OCI-LY1 (cell line): Measurements from ENCODE around the gene SHROOM2.

ENCODE experiments used
- H2AFZ ChIP-seq: fragments of 200-600 bp; sonication (generic), shearing (Covaris generic); 2 replicates; pipeline ENCODE4 v1.6.0; 2014; ENCODE audit warnings: antibody characterized with exemption, mild to moderate bottlenecking, low read length
- H3F3A ChIP-seq: fragments of 200-600 bp; sonication (generic), shearing (Covaris generic); 2 replicates; pipeline ENCODE4 v1.6.0; 2014; ENCODE audit warnings: mild to moderate bottlenecking, antibody characterized with exemption, low read length, moderate library complexity; ENCODE audit not compliant: insufficient read depth
- H3K27ac ChIP-seq: fragments of 200-600 bp; sonication (generic); 2 replicates; pipeline ENCODE4 v1.5.1; 2014; ENCODE audit warnings: low read length, mixed run types, mild to moderate bottlenecking, low read depth; ENCODE audit not compliant: poor library complexity, severe bottlenecking
- H3K27me3 ChIP-seq: fragments of 200-600 bp; sonication (generic); 2 replicates; pipeline ENCODE4 v1.6.0; 2014; ENCODE audit warnings: antibody characterized with exemption, mild to moderate bottlenecking, low read length, moderate library complexity; ENCODE audit not compliant: insufficient read depth
- H3K36me3 ChIP-seq: fragments of 200-600 bp; sonication (generic); 2 replicates; pipeline ENCODE4 v1.6.1; 2014; ENCODE audit warnings: mild to moderate bottlenecking, antibody characterized with exemption, low read length, moderate library complexity, mixed read lengths; ENCODE audit not compliant: insufficient read depth
- H3K4me1 ChIP-seq: fragments of 200-600 bp; sonication (generic); 2 replicates; pipeline ENCODE4 v1.5.1; 2014; ENCODE audit warnings: mild to moderate bottlenecking, low read length, moderate library complexity; ENCODE audit not compliant: insufficient read depth, severe bottlenecking
- H3K4me2 ChIP-seq: fragments of 200-600 bp; sonication (generic), shearing (Covaris generic); 2 replicates; pipeline ENCODE4 v1.6.1; 2014; ENCODE audit warnings: low read length
- H3K4me3 ChIP-seq: fragments of 200-600 bp; sonication (generic); 2 replicates; pipeline ENCODE4 v1.5.1; 2014; ENCODE audit warnings: low read length, low read depth, mild to moderate bottlenecking, mixed read lengths; ENCODE audit not compliant: poor library complexity, severe bottlenecking
- H3K79me2 ChIP-seq: fragments of 200-600 bp; shearing (Covaris generic); 2 replicates; pipeline ENCODE4 v1.6.1; 2016; ENCODE audit warnings: mixed run types, low read length, mixed read lengths; ENCODE audit not compliant: insufficient read depth
- H3K9ac ChIP-seq: fragments of 200-600 bp; sonication (generic), shearing (Covaris generic); 2 replicates; pipeline ENCODE4 v1.6.1; 2014; ENCODE audit warnings: mild to moderate bottlenecking, low read length, mixed read lengths
- H3K9me2 ChIP-seq: fragments of 200-600 bp; sonication (generic), shearing (Covaris generic); 2 replicates; pipeline ENCODE4 v1.6.1; 2014; ENCODE audit warnings: low read depth, mild to moderate bottlenecking, low read length, mixed read lengths
- H3K9me3 ChIP-seq: fragments of 200-600 bp; shearing (Covaris generic); 2 replicates; pipeline ENCODE4 v1.6.1; 2014; ENCODE audit warnings: low read length, mixed read lengths
- H4K20me1 ChIP-seq: fragments of 200-600 bp; sonication (generic), shearing (Covaris generic); 2 replicates; pipeline ENCODE4 v1.6.0; 2016; ENCODE audit warnings: mild to moderate bottlenecking, low read length; ENCODE audit not compliant: insufficient read depth
- CTCF ChIP-seq: fragments of 200-600 bp; sonication (generic), shearing (Covaris generic); IDR thresholded peaks from 2 replicates; pipeline ENCODE4 v1.5.1; 2017; ENCODE audit warnings: mild to moderate bottlenecking, antibody characterized with exemption, low read length, moderate library complexity, mixed read lengths
- EZH2 ChIP-seq: fragments of 200-600 bp; sonication (generic), shearing (Covaris generic); IDR thresholded peaks from 2 replicates; pipeline ENCODE4 v1.8.0; 2017; ENCODE audit warnings: borderline replicate concordance, mixed run types, mild to moderate bottlenecking, antibody characterized with exemption, low read length, moderate library complexity, mixed read lengths

The SHROOM2 gene

DNA sequence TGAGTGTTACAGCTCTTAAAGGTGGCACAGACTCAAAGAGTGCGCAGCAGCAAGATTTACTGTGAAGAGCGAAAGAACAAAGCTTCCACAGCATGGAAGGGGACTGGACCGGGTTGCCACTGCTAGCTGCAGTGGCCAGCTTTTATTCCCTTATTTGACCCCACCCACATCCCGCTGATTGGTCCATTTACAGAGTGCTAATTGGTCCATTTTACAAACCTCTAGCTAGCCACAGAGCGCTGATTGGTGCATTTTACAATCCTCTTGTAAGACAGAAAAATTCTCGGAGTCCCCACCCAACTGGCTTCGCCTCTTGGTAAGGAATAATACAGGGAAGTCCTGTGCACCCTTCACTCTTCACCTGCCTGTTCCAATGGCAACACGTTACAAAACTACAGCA lies 1.9 kb upstream of the SHROOM2 start:
- Histone ChIP-seq H3K9me3 (no peaks in the 10 kb centered on the region), H4K20me1 (no peaks in the 10 kb centered on the region), H3K9me2 (no peaks in the 10 kb centered on the region), H3K4me3 (no peak overlapping the region), H3F3A (no peaks in the 10 kb centered on the region), H3K27me3 (no peaks in the 10 kb centered on the region), H2AFZ (no peak overlapping the region), H3K36me3 (no peaks in the 10 kb centered on the region), H3K27ac (no peak overlapping the region), H3K79me2 (no peaks in the 10 kb centered on the region), H3K9ac (no peak overlapping the region), H3K4me1 (no peaks in the 10 kb centered on the region), H3K4me2 (no peak overlapping the region)
- no peak for TF ChIP-seq EZH2
- TF ChIP-seq CTCF, result no peak

DNA sequence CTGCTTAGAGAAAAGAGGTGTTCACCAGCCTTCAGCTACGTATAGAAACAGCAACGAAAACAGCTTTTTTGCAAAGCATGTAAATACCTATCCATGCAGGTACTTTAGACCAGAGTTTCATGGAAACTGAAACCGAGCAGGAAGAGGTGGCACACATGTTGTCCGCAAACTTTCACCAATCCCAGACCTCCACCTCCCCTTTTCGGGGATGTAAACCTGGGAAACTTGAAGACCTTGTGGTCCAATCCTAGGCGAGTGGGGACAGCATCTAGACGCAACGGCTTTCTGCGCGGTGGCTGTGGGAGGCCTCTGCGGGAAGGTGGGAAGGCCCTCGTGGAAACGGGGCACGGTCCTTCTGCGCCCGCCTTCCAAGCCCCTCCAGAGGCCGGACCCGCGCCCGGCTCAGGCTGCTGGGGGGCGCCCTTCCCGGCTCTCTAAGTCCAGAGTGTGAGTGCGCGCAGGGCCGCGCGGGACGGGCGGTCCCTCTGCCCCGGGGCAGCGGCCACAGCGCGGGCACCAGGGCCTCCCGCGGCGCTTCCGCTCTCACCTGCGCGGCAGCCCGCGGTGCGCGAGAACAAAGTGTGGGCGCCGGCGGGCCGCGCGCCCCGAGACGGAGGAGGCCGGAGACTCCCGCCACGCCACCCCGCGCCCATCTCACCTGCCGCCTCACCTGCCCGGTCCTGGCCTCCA lies 830 bp upstream of the SHROOM2 start:
- no peak overlapping the region for H2AFZ ChIP-seq
- no peaks in the 10 kb centered on the region for H3K4me1 ChIP-seq
- no peaks in the 10 kb centered on the region for H3K9me2 ChIP-seq
- no peaks in the 10 kb centered on the region for H3K9me3 ChIP-seq
- no peaks in the 10 kb centered on the region for H3F3A ChIP-seq
- TF ChIP-seq CTCF, result no peak
- no peak for TF ChIP-seq EZH2
- H3K9ac ChIP-seq, result no peak overlapping the region
- peak overlapping the region; percentile 16; the same call in 1 of the 2 replicates for H3K4me2 ChIP-seq
- H3K27ac ChIP-seq, result no peak overlapping the region
- H4K20me1 ChIP-seq, result no peaks in the 10 kb centered on the region
- no peaks in the 10 kb centered on the region for H3K27me3 ChIP-seq
- H3K36me3 ChIP-seq, result no peaks in the 10 kb centered on the region
- H3K79me2 ChIP-seq, result no peaks in the 10 kb centered on the region
- peak overlapping the region; percentile 38 for H3K4me3 ChIP-seq

DNA sequence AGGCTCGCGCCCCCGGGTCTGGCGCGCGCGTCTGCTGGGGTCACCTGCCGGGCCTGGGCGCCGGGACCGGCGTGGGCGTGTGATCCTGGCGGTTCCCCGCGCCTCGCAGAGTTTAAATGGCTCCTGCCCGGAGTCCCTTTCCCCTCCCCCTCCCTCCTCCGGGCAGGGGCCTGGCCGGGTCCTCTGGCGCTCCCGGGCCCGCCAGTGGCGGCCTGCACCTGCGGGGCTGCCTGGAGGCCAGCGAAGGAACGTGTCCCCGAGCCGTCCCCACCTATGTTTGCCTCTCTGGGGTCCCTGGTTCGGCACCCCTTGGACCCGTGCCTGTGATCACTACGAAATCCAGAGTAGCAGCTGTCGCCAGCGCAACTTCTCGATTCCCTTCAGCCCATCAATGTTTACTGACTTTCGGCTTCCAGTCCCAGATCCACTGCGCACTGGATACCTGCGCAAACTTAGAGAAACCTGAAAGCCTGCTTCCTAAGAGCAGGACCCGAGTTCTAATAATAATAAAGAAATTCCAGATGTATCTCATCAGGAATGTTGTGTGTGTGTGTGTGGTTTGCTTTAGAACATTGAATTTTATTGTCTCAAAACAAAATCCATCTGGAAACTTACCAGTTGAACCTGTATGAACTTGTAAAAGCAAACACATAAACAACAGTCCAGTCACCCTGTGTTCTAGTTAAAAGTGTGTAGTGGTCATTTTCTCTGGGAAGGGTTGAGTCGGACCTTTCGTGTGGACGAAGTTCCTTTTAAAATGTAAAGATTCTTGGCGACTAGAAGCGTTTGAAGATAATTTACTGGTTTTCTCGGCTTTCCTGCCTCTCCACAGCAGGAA lies 788 bp downstream of the SHROOM2 start:
- Histone ChIP-seq H3K27me3 (no peaks in the 10 kb centered on the region), H3F3A (no peaks in the 10 kb centered on the region), H3K9ac (no peak overlapping the region), H3K4me3 (no peak overlapping the region), H3K9me2 (no peaks in the 10 kb centered on the region), H3K79me2 (no peaks in the 10 kb centered on the region), H3K36me3 (no peaks in the 10 kb centered on the region), H2AFZ (no peak overlapping the region), H3K27ac (no peak overlapping the region), H3K9me3 (no peaks in the 10 kb centered on the region), H4K20me1 (no peaks in the 10 kb centered on the region), H3K4me1 (no peaks in the 10 kb centered on the region), H3K4me2 (no peak overlapping the region)
- TF ChIP-seq EZH2, result no peak
